OCI-LY1 (cell line): Measurements from ENCODE around the gene GRK1.

ENCODE experiments used
- EZH2 ChIP-seq: fragments of 200-600 bp; sonication (generic), shearing (Covaris generic); IDR thresholded peaks from 2 replicates; pipeline ENCODE4 v1.8.0; 2017; ENCODE audit warnings: borderline replicate concordance, mixed run types, mild to moderate bottlenecking, antibody characterized with exemption, low read length, moderate library complexity, mixed read lengths
- TF ChIP-seq, protein P1 (sequence below): fragments of 200-600 bp; sonication (generic), shearing (Covaris generic); IDR thresholded peaks from 2 replicates; pipeline ENCODE4 v1.5.1; 2017; ENCODE audit warnings: mild to moderate bottlenecking, antibody characterized with exemption, low read length, moderate library complexity, mixed read lengths

DNA sequence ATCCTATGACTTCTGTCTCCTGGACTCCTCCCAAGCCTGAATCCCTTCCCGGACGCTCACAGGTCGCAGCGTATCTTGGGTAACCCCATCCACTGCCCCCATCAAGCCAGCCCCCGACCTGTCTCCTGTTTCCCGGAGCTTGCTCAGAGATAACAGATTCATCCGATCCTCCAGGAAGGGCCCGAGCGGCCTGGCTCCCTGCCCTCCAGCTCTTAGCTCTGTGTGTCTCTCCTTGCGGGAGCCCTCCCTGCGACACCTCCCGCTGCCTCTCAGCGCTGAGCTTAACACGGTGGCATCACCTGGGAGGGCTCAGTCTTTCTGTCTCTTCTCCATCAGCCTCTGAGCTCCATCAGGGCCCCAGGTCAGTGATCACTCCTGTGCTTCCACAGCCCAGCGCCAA is 87.7 kb downstream of the GRK1 start:
- TF ChIP-seq, protein P1, sequence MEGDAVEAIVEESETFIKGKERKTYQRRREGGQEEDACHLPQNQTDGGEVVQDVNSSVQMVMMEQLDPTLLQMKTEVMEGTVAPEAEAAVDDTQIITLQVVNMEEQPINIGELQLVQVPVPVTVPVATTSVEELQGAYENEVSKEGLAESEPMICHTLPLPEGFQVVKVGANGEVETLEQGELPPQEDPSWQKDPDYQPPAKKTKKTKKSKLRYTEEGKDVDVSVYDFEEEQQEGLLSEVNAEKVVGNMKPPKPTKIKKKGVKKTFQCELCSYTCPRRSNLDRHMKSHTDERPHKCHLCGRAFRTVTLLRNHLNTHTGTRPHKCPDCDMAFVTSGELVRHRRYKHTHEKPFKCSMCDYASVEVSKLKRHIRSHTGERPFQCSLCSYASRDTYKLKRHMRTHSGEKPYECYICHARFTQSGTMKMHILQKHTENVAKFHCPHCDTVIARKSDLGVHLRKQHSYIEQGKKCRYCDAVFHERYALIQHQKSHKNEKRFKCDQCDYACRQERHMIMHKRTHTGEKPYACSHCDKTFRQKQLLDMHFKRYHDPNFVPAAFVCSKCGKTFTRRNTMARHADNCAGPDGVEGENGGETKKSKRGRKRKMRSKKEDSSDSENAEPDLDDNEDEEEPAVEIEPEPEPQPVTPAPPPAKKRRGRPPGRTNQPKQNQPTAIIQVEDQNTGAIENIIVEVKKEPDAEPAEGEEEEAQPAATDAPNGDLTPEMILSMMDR: no peak
- no peak for TF ChIP-seq EZH2
